Stimulated activated CD8-positive, alpha-beta memory T cell treated with anti-CD3 and anti-CD28 coated beads, Interleukin-4, amount 100 ng/mL, for 1 hour (primary cell): Measurements from ENCODE around the gene WDR54.

Experiments used
- DNase-seq, 2 donors: peaks; one replicate each; pipeline ENCODE4 v3.0.0-alpha.2; 2020; ENCODE audit warnings: low read depth in 2 of 2, low spot score in 1 of 2

The WDR54 gene

DNA sequence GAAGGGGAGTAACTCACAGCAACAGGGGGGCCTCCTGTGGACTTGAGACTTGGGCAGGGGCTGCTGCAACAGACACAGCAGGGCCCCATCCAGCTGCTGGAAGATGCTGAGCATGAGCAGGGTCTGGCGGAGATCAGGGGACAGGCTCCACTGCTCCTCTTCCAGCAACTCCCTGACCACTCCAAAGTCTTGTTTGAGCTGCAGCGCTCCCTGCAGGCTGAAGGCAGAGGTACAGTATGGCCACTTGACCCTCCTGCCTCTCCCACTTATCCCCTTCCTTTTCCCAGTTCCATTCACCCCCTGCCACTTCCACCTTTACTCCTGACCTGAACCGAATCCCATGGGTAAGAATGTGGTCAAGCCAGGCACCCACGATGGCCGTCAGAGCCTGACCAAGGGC, 53.4 kb downstream of the WDR54 start:
- no peak for DNase-seq
